GM19239 (cell line): ENCODE data around the gene RREB1.
"Not testable (repeated sequence)": the region's sequence is repeated elsewhere in the genome, so short reads cannot be mapped to it uniquely, and the experiment has no call there.

ENCODE experiments used
- DNase-seq: peaks from one replicate; pipeline ENCODE4 v3.0.0; 2011; ENCODE audit warnings: low spot score; ENCODE audit not compliant: insufficient read length
- FAIRE-seq: peaks from 2 replicates; lab custom pipeline; 2011; peaks lifted over from hg19 to GRCh38; lab: Jason Lieb, UNC

RREB1 gene

DNA sequence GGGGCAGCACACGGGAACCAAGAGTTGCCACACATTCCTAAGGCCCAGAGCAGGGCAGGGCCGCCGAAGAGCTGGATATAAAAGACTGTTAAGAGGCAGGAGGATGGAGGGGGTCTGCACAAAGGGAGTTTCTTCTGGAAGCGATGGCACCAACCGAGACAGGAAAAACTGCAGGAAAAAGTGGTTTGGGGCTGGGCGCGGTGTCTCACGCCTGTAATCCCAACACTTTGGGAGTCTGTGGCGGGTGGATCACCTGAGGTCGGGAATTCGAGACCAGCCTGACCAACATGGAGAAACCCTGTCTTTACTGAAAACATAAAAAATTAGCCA, 163.4 kb downstream of the RREB1 start:
- no peak for FAIRE-seq

DNA sequence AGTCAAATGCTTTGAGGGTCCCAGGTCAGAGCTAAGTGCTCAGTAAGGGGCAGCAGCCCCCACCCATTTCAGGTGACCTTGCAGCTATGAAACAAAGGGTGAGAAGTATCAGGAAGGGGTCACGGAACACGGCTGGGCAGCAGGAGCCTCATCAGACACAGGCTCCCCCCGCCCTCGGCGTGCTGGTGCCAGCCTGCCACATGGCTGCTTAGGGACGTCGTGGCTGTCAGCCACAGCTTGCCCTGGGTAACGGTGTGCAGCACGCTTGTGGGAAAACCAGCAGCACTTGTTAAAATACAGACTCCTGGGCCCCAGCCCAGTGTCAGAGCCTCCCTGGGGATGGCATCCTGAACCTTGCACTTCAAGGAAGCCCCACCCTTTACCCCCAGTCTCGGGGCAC, 165.9 kb downstream of the RREB1 start:
- DNase-seq, result no peak
- no peak for FAIRE-seq

More for the DNA sequence above, 163.4 kb downstream of the RREB1 start:
- no peak for DNase-seq

DNA sequence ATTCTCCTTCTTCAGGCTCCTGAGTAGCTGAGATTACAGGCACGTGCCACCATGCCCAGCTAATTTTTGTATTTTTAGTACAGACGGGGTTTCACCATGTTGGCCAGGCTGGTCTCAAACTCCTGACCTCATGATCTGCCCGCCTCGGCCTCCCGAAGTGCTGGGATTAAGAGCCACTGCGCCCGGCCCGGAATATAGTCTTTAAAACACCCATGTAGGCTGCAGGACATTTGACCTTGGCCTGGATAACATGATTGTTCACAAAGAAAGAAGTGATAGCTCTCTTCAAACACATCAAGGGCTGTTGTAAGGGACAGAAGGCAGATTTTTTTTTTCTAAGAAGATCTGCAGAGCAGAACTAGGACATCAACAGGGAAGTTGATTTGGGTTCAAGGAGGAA, 166.8 kb downstream of the RREB1 start:
- DNase-seq, FAIRE-seq: not testable (repeated sequence)

DNA sequence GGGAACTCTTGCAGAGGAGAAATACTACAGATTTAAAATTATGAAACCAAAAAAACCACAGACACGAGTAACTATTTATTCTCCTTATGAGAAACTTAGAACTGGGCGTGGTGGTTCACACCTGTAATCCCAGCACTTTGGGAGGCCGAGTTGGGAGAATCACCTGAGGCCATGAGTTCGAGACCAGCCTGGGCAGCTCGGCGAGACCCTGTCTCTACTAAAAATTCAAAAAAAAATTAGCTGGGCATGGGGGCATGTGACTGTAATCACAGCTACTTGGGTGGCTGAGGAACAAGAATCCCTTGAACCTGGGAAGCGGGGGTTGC, 168.4 kb downstream of the RREB1 start:
- FAIRE-seq, result no peak

DNA sequence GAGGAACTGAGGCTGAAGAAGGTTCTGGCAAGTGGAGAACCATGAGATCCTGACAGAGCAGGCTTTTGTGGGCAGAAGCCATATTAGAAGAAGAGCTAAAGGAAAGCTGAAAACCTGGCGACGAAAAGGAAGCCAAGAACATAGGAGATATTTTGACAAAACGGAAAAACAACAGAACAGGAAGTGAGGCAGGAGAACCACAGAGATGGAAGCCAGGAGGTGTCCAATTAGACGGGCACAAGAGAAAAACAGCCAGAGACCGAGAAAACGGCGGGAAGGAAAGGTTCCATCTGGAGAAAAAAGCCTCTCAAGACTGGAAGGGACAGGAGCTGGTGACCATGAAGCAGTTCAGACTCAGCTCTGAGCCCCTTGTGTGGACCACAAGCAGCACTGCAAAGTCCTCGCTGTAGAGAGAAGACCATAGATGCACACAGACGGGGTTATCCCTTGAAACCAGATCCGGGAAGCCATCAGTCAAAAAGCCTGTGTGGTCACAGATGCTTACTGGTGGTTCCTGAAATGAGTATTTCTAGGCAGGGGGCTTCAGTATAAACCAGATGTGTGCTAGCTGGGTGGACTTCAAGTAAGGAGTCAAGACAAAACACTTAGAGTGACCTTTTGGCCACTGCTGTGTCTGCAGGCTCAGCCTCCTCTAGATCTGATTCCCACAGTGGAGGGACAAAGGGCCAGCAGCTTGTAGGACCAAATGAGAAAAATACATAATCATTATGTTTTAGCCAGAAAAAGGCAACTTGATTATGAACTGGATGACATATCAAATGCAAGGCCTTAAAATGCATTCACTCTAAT, 174.5 kb downstream of the RREB1 start:
- FAIRE-seq, result no peak

More for the DNA sequence above, 168.4 kb downstream of the RREB1 start:
- DNase-seq, result no peak

DNA sequence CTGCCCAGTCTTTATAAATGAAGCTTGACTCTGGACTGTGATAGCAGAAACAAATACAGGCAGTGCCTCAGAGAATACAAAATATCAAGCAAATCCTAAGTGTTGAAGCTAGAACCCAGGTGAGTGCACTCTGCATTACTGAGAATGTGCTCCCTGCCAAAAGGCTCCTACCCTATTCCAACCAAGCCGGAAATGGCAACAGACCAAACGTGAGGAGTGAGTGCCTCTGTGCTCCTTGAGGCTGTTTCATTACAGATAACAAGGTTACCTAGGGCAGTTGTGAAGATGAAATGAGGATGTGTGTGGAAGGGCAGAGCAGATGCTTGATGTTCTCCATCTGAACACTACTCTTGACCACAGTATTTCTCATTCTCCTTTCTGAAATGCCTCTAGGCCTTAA, 175.9 kb downstream of the RREB1 start:
- no peak for FAIRE-seq
- no peak for DNase-seq

More for the DNA sequence above, 174.5 kb downstream of the RREB1 start:
- DNase-seq, result no peak

DNA sequence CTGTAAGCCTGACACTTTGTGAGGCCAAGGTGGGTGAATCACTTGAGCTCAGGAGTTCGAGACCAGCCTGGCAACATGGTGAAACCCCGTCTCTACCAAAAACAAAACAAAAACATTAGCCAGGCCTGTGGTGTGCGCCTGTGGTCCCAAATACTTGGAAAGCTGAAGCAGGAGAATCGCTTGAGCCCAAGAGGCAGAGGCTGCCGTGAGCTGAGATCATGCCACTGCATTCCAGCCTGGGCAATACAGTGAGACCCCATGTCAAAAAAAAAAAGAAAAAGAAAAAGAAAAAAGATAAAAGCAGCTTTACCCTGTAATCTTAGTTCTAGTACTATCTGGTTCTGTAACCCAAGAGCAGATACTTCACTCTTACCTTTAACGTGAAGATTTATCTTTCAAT, 177.7 kb downstream of the RREB1 start:
- no peak for FAIRE-seq

DNA sequence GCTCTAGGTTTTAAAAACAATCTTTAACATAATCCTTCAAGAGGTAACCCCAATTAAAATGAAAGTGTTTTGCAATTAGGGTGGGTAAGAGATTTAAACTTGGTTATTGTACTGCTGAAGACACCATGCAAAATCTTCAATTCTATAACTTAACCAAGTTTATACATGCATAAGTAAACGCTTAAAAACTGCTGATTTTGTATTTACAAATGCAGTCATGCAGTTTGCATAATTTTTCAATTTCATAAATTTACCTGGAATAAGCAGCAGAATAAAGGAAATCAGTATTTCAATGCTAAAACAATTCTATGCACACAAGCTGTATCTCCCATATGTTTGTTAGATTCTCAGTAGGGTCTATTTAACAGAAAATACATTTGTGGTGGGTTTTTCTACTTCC, 182.3 kb downstream of the RREB1 start:
- FAIRE-seq, result peak; percentile 35
- no peak for DNase-seq

More for the DNA sequence above, 177.7 kb downstream of the RREB1 start:
- no peak for DNase-seq

DNA sequence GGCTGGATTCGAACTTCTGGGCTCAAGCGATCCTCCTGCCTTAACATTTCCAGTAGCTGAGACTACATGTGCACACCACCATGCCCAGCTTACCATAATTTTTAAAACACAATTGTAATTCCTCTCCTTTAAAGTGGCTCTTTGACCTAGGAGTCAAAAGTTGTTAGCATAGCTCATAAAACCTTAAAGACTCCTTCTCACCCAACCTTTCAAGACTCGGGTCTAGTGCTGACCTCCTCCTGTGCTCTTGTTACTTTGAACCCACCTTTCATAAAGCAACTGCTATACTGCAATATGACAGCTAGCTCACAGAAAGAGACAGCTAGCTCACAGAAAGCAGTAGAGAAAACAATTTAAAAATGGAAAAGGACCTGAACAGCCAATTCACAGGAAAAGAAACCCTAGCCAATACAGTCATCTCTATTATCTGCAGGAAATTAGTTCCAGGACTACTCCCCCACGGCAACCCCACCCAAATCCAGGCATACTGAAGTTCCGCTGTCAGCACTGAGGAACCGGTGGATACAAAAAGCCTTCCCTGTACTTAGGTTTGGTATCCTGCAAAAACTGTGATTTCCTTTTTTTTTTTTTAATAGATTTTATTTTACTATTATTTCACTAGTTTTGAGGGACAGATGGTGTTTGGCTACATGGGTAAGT, 185.0 kb downstream of the RREB1 start:
- FAIRE-seq, result no peak
- DNase-seq, result no peak

DNA sequence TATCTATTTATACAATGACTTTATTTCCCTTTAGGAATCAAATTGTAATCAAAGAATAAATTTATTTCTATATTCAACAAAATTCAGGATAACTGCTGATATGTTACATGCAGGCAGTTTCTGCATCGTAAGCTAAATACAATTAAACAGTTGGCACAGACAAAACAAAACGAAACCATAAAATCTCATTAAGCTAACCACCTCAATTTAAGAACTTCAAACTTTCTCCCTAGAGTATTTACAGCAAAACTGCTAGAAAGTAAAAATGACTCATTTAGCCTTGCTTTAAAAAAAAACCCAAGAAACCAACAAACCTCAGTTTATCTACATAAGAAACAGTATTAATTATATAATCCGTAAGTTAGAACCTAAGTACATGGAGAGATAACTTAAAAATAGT, 188.2 kb downstream of the RREB1 start:
- FAIRE-seq (no peak), DNase-seq (no peak)

DNA sequence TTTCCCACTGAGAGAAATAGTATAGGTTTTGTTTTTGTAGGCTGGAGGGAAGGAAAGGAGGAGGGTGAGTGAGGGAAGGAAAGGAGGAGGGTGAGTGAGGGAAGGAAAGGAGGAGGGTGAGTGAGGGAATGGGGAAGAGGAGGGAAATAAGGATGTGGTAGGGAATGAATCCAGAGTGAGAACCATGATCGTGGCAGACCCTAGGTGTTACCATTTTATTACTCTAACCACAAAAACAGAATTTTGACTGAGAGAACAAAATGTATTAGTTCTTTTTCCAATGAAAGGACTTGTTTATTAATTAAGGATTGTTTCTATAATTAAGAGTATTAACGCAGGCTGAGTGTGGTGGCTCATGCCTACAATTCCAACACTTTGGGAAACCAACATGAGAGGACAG, 188.8 kb downstream of the RREB1 start:
- FAIRE-seq (no peak), DNase-seq (no peak)

DNA sequence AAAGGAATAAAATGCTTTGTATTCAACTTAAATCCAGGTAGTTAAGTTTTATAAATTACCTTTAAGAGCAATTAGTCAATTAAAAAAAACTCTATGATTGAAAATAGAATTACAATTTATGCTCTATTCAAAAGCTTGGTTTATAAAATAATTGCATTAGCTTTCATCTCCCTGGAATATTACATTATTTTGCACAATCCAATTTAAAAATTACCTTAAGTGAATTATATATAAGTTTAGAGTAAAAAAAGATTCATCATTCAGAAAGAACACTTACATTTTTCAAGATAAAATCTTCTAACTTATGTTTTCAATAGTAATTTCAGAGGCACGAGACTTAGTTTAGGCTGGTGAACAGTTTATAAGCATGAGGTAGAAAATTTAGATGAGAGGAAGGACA, 190.4 kb downstream of the RREB1 start:
- no peak for FAIRE-seq

DNA sequence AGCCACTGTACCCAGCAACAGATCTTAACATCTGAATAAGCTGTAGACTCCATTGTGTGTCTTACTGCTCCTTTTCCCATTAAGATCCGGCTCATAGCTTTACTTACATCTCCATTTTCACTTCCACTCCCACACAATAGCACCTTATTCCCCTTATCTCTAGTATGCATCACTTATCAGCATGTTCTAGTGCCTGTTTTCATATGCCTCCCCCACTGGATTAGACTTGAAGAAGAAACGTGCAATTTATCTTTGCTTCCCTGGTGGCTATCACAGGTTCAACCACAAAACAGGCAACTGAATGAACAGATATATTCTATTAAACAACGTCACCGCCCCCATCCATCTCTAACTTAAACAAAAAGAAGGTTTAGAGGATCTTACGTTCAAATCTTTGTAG, 193.2 kb downstream of the RREB1 start:
- DNase-seq (no peak), FAIRE-seq (no peak)

More for the DNA sequence above, 190.4 kb downstream of the RREB1 start:
- DNase-seq, result no peak
